HG03558 (cell line): ENCODE measurements around the gene TIAL1.
"Not testable (repeated sequence)": the region's sequence is repeated elsewhere in the genome, so short reads cannot be mapped to it uniquely, and the experiment has no call there.

Experiments
- ATAC-seq: cut with Tn5 transposase; IDR thresholded peaks from one replicate; pipeline ENCODE4 v1.9.1; 2021; ENCODE audit warnings: moderate number of reproducible peaks; ENCODE audit not compliant: unreplicated experiment; ENCODE audit errors: extremely low read depth

The TIAL1 gene

DNA sequence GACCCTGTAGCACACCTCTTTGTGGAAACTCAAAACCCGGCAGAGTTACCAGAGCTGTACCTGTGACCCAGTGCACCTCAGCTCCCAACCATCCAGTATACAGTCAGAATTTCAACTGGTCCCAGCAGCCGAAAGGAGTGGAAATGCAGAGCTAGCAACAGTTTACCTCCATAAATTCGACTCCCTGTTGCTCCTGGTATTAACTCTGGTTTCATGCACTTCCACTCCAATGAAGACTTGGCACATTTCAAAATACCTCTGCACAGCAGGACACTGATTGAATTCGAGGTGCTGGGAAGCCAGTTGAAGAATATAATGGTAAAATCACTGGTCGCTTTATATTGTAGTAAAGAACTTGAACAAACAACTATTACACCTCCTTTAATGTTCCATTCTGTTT, 17.9 kb upstream of the TIAL1 start:
- ATAC-seq: no peak

GRCh38 chr10:119613741-119614140, 17.0 kb upstream of the TIAL1 start:
- ATAC-seq: no peak

GRCh38 chr10:119611433-119611832, 14.7 kb upstream of the TIAL1 start:
- no peak for ATAC-seq

GRCh38 chr10:119609516-119609915, 12.8 kb upstream of the TIAL1 start:
- no peak for ATAC-seq

DNA sequence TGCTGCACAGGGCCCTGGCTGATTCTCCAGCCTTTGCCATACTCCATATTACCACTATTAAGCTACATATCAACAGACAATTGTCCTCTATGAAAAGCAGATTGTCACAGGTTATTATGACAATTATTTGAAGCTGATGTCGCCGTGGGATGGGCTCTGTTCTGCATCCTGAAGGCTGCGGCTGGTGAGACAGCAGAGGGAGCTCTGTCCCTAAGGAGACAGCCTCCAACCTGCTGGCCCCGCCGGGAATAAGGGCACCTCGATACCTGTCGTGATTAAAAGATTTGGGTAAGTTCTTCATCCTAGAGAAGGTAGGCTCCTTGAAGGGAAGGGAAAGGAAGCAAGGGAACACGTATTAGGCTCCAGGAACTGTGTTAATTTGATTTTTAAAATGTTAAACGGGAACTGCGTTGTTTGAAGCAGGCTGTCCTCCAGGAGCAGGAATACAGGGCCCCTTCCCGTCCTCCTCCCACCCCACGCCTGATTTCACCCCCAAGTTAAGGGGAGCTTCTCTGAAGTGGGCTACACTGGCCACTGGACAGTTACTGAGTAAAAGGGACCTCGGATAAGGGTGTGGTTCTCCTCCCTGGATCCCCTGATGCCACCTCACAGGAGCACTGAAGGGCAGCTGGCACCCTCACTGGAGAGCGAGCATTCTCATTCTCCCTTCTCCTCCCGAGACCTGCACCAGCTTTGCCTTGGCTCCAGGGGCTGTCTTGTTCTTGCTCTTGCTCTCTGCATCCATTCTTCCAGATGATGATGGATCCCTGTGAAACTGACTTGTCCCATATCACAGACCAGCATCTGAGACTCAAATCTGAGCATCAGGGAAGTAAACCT, 11.8 kb upstream of the TIAL1 start:
- ATAC-seq: no peak

GRCh38 chr10:119604468-119604867, 7.7 kb upstream of the TIAL1 start:
- no peak for ATAC-seq

DNA sequence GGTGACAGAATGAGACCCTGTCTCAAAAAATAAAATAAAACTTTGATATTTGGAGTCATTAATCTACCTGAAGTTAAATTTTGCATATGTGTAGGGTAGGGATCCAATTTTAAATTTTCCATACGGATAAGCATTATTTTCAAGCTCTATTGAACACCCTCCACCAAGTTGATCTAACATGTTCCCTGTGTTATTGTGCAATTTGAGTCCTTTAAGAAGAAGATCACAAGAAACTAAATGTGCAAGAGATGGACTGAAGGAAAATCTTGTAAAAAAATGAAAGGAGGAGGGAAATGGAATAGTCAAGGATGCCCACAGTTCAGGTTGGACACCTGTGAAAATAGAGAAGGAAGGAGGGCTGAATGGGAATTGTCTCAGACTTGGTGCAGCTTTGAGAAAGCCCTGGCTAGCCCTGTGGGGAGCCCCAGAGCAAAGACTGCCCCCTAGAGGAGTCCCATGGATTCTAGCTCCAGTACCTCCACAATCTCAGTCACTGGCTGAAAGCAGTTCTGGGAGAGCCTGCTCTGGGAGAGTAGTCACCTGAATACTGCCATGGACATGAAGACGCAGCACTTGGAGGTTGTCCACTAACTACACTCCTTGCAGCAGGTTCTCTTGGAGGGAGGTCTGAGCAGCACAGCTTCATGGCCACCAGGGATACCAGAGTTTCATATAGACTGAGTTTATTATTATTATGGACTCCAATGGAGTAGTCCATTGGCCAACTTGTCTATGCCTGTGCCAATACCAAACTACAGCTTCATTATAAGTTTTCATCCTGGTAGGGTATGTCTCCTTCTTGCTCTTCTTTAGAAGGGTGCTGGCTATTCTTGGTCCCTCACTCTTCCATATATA, 5.7 kb upstream of the TIAL1 start:
- ATAC-seq: no peak

- ATAC-seq: no peak
Measured at GRCh38 chr10:119598397-119598796, 1.6 kb upstream of the TIAL1 start.

DNA sequence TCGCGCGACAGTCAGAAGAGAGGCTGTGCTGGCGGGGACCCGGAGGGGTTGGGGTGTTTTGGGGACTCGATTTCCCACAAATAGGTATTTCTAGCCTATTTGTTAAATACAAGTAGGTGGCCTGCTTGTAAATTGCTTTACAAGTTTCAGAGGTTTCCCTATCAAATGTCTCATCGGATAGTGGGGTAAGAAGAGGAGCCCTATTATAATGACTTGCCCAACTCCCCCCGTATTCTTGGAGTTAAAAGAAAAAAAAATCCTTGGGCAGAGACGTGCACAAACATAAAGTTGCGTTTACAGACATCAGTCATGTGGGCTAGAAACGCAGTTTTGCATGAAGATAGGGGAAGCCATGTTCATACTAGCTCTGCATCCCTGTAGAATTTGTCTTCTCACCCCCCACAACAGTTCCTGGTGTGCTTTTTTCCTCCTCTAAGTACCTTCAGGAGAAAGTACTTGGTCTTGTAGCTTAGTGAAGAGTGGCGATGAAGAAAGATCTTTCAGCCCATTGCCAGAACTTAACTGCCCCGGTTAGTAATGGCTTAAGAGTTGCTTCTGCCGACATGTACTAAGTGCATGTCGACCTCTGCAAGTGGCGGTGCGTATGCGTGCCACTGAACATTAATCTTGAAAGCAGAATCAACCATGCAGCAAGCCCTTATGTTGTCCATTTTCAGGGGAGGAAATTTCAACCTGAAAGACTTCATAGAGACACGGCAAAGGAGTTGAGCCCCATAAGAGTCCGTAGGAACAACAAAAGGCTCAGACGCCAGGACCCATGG, 832 bp upstream of the TIAL1 start:
- no peak for ATAC-seq

- ATAC-seq: no peak
Measured at GRCh38 chr10:119595676-119596515, 868 bp downstream of the TIAL1 start.

- ATAC-seq: no peak
Measured at GRCh38 chr10:119595134-119595675, 1.6 kb downstream of the TIAL1 start.

GRCh38 chr10:119588071-119588470, 8.7 kb downstream of the TIAL1 start:
- no peak for ATAC-seq

GRCh38 chr10:119578355-119578754, 18.4 kb downstream of the TIAL1 start:
- no peak for ATAC-seq

GRCh38 chr10:119575991-119576390, 20.8 kb downstream of the TIAL1 start:
- ATAC-seq: no peak

GRCh38 chr10:119575506-119575905, 21.3 kb downstream of the TIAL1 start:
- no peak for ATAC-seq

- no peak for ATAC-seq
Measured at GRCh38 chr10:119567978-119568377, 28.8 kb downstream of the TIAL1 start.

GRCh38 chr10:119562097-119562496, 34.7 kb downstream of the TIAL1 start:
- no peak for ATAC-seq

DNA sequence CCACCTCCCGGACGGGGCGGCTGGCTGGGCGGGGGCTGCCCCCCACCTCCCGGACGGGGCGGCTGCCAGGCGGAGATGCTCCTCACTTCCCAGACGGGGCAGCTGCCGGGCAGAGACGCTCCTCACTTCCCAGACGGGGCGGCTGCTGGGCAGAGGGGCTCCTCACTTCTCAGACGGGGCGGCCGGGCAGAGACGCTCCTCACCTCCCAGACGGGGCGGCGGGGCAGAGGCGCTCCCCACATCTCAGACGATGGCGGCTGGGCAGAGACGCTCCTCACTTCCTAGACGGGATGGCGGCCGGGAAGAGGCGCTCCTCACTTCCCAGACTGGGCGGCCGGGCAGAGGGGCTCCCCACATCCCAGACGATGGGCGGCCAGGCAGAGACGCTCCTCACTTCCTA, 37.3 kb downstream of the TIAL1 start:
- not testable (repeated sequence) for ATAC-seq

DNA sequence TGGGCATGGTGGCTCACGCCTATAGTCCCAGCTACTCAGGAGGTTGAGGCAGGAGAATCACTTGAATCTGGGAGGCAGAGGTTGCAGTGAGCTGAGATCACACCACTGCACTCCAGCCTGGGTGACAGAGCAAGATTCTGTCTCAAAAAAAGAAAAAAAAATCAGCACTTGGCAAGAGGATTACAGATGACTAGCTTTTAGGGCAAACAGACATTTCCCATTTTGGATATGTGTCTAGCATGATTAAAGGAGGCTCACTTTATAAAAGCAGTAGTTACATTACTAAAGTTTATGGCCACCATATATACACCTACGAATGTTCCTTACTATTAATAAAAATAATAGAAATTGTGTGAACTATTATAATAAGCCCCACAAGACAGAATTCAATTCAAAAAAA, 40.7 kb downstream of the TIAL1 start:
- ATAC-seq: not testable (repeated sequence)
